ENCODE data around the gene SYNGR2. TPM values are rescaled to one million over a fixed set of nuclear protein-coding genes. Genes with fewer than 3 reads are reported as not detected.
A peak's percentile ranks its signal among the peaks of the same experiment; 100 is the strongest.

Gene SYNGR2
- total and polyA plus RNA-seq, 8 donors: 52.3 to 94.2 (median 89.4) TPM

- peaks cover 0 to 13% (median 9%) of the 10 kb centered on the region in 3 donors for H3K4me1 ChIP-seq
- H3K27me3 ChIP-seq: no peaks in the 10 kb centered on the region
- H3K36me3 ChIP-seq: no peaks in the 10 kb centered on the region
- TF ChIP-seq, protein P1, sequence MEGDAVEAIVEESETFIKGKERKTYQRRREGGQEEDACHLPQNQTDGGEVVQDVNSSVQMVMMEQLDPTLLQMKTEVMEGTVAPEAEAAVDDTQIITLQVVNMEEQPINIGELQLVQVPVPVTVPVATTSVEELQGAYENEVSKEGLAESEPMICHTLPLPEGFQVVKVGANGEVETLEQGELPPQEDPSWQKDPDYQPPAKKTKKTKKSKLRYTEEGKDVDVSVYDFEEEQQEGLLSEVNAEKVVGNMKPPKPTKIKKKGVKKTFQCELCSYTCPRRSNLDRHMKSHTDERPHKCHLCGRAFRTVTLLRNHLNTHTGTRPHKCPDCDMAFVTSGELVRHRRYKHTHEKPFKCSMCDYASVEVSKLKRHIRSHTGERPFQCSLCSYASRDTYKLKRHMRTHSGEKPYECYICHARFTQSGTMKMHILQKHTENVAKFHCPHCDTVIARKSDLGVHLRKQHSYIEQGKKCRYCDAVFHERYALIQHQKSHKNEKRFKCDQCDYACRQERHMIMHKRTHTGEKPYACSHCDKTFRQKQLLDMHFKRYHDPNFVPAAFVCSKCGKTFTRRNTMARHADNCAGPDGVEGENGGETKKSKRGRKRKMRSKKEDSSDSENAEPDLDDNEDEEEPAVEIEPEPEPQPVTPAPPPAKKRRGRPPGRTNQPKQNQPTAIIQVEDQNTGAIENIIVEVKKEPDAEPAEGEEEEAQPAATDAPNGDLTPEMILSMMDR (IDR thresholded peaks at IDR 0.05): no peak
- 85 to 88% methylated on average over 11 of the region's 11 CpGs for WGBS, 2 donors
- H3K27ac ChIP-seq: peak overlapping the region in 1 of 4 donors; percentile 15
- FAIRE-seq: no peak
- ATAC-seq: peak in 2 of 4 donors; percentile 59 to 65
- no peak overlapping the region for H3K4me3 ChIP-seq
- no peak for DNase-seq
- intact Hi-C loops (cut with DNase I): no loop called here
- H3K9me3 ChIP-seq: no peaks in the 10 kb centered on the region
Observed at GRCh38 chr17:78154903-78155811, 13.2 kb upstream of the SYNGR2 start.

- ATAC-seq (peak in 1 of 4 donors; percentile 19), DNase-seq (no peak), FAIRE-seq (no peak)
- H3K27me3 ChIP-seq: no peaks in the 10 kb centered on the region
- no peak overlapping the region for H3K4me3 ChIP-seq
- TF ChIP-seq, protein P1 (IDR thresholded peaks at IDR 0.05): no peak
- H3K36me3 ChIP-seq: no peaks in the 10 kb centered on the region
- no peaks in the 10 kb centered on the region for H3K4me1 ChIP-seq
- WGBS, 2 donors: 84 to 93% methylated on average over 10 of the region's 10 CpGs
- H3K9me3 ChIP-seq: no peaks in the 10 kb centered on the region
- no peak overlapping the region for H3K27ac ChIP-seq
- intact Hi-C loops (cut with DNase I): no loop called here
Observed at GRCh38 chr17:78159575-78160158, 8.7 kb upstream of the SYNGR2 start.

- Histone ChIP-seq H3K4me1 (peaks cover 0 to 4% (median 0%) of the 10 kb centered on the region in 3 donors), H3K36me3 (no peaks in the 10 kb centered on the region), H3K9me3 (no peaks in the 10 kb centered on the region), H3K27me3 (no peaks in the 10 kb centered on the region), H3K4me3 (no peak overlapping the region), H3K27ac (no peak overlapping the region)
- DNase-seq (peak in 5 of 6 donors; percentile 37 to 80 (median 71)), ATAC-seq (no peak), FAIRE-seq (no peak)
- 47 to 49% methylated on average over 22 of the region's 22 CpGs for WGBS, 2 donors
- TF ChIP-seq, protein P1 (IDR thresholded peaks at IDR 0.05): no peak
- intact Hi-C loops (cut with DNase I): no loop called here
Observed at GRCh38 chr17:78163881-78164747, 4.3 kb upstream of the SYNGR2 start.

GRCh38 chr17:78164748-78165607 is 3.4 kb upstream of the SYNGR2 start:
- no peak overlapping the region for H3K4me3 ChIP-seq
- no peaks in the 10 kb centered on the region for H3K36me3 ChIP-seq
- FAIRE-seq (no peak), DNase-seq (no peak), ATAC-seq (no peak)
- intact Hi-C loops (cut with DNase I): no loop called here
- WGBS, 2 donors: 86 to 91% methylated on average over 15 to 16 of the region's 16 CpGs
- TF ChIP-seq, protein P1 (IDR thresholded peaks at IDR 0.05): no peak
- H3K9me3 ChIP-seq: no peaks in the 10 kb centered on the region
- no peak overlapping the region for H3K27ac ChIP-seq
- H3K27me3 ChIP-seq: no peaks in the 10 kb centered on the region
- H3K4me1 ChIP-seq: peaks cover 0 to 11% (median 4%) of the 10 kb centered on the region in 3 donors

Measured in pancreas (tissue), 10 donors.